GM19351 (cell line): ENCODE measurements around the gene EWSR1.
"Not testable (repeated sequence)": the region's sequence is repeated elsewhere in the genome, so short reads cannot be mapped to it uniquely, and the experiment has no call there.

Experiments
- ATAC-seq: cut with Tn5 transposase; IDR thresholded peaks from one replicate; pipeline ENCODE4 v1.9.1; 2021; ENCODE audit warnings: mild to moderate bottlenecking, moderate library complexity; ENCODE audit not compliant: unreplicated experiment

EWSR1 gene

GRCh38 chr22:29267858-29268510 lies at the start of gene EWSR1, which contains the start of gene RHBDD3:
TSS of gene EWSR1 (plus strand) at chr22:29268268. CDS start at chr22:29268337, 69 bp downstream.
TSS of gene RHBDD3 (minus strand) at chr22:29267981. CDS start at chr22:29265626, 2,355 bp downstream.
- ATAC-seq = peak; percentile 75

- no peak for ATAC-seq
Measured at GRCh38 chr22:29218758-29219408, 49.2 kb upstream of the EWSR1 start.

- not testable (repeated sequence) for ATAC-seq
Measured at GRCh38 chr22:29219409-29219782, 48.7 kb upstream of the EWSR1 start.

GRCh38 chr22:29219881-29220670 lies 48.0 kb upstream of the EWSR1 start:
- ATAC-seq = no peak

GRCh38 chr22:29224121-29224858 lies 43.8 kb upstream of the EWSR1 start:
- no peak for ATAC-seq

- ATAC-seq = no peak
Measured at GRCh38 chr22:29224859-29225410, 43.1 kb upstream of the EWSR1 start.

- no peak for ATAC-seq
Measured at GRCh38 chr22:29225422-29226090, 42.5 kb upstream of the EWSR1 start.

GRCh38 chr22:29226351-29226981 lies 41.6 kb upstream of the EWSR1 start:
- ATAC-seq = no peak

GRCh38 chr22:29230972-29231875 lies 36.8 kb upstream of the EWSR1 start:
- no peak for ATAC-seq

- no peak for ATAC-seq
Measured at GRCh38 chr22:29231971-29232959, 35.8 kb upstream of the EWSR1 start.

GRCh38 chr22:29233277-29233877 lies 34.7 kb upstream of the EWSR1 start:
- no peak for ATAC-seq

GRCh38 chr22:29240481-29240880 lies 27.6 kb upstream of the EWSR1 start:
- not testable (repeated sequence) for ATAC-seq

- no peak for ATAC-seq
Measured at GRCh38 chr22:29243874-29244446, 24.1 kb upstream of the EWSR1 start.

- ATAC-seq = no peak
Measured at GRCh38 chr22:29244785-29245625, 23.1 kb upstream of the EWSR1 start.

- ATAC-seq = no peak
Measured at GRCh38 chr22:29245626-29246385, 22.3 kb upstream of the EWSR1 start.
